Ectodermal cell (in vitro differentiated cells): Measurements from ENCODE around the gene SLC39A12.

Experiments
- H3K27ac ChIP-seq: 2 replicates; pipeline ENCODE4 v1.7.0; 2013; ENCODE audit warnings: mild to moderate bottlenecking, low read depth, low read length; ENCODE audit not compliant: insufficient read depth, poor library complexity, severe bottlenecking
- H3K27me3 ChIP-seq: 2 replicates; pipeline ENCODE4 v1.7.0; 2013; ENCODE audit warnings: mild to moderate bottlenecking, low read length; ENCODE audit not compliant: insufficient read depth, control insufficient read depth, poor library complexity, severe bottlenecking
- H3K36me3 ChIP-seq: one replicate; pipeline ENCODE4 v1.7.0; 2013; ENCODE audit warnings: low read length; ENCODE audit not compliant: control insufficient read depth, insufficient read depth
- H3K4me1 ChIP-seq: one replicate; pipeline ENCODE4 v1.7.0; 2013; ENCODE audit warnings: low read length; ENCODE audit not compliant: control insufficient read depth, insufficient read depth
- H3K4me3 ChIP-seq: 2 replicates; pipeline ENCODE4 v1.7.0; 2013; ENCODE audit warnings: low read depth, low read length, control low read depth; ENCODE audit not compliant: insufficient read depth
- H3K9me3 ChIP-seq: 2 replicates; pipeline ENCODE4 v1.7.0; 2013; ENCODE audit warnings: mild to moderate bottlenecking, low read length, moderate library complexity; ENCODE audit not compliant: control insufficient read depth
- WGBS, 2 experiments: methylation state at CpG; one replicate each; pipeline ENCODE4 v1.1.7; 2013; ENCODE audit warnings: missing lambda C conversion rate in 2 of 2; 5-methylcytosine and 5-hydroxymethylcytosine counted together

Gene SLC39A12

GRCh38 chr10:18044976-18045720 is 93.4 kb downstream of the SLC39A12 start:
- no peaks in the 10 kb centered on the region for H3K4me1 ChIP-seq
- H3K27me3 ChIP-seq, result no peaks in the 10 kb centered on the region
- no peak overlapping the region for H3K4me3 ChIP-seq
- no peak overlapping the region for H3K27ac ChIP-seq
- 92 to 94% methylated on average over 8 of the region's 8 CpGs for WGBS, 2 experiments
- no peaks in the 10 kb centered on the region for H3K9me3 ChIP-seq
- no peaks in the 10 kb centered on the region for H3K36me3 ChIP-seq

- no peak overlapping the region for H3K27ac ChIP-seq
- WGBS, 2 experiments, result 90% methylated on average over 1 of the region's 1 CpG; no CpG with 5 or more reads in 1 of the 2 experiments
- H3K36me3 ChIP-seq, result no peaks in the 10 kb centered on the region
- no peaks in the 10 kb centered on the region for H3K9me3 ChIP-seq
- H3K27me3 ChIP-seq, result no peaks in the 10 kb centered on the region
- H3K4me3 ChIP-seq, result no peak overlapping the region
- no peaks in the 10 kb centered on the region for H3K4me1 ChIP-seq
Observed at GRCh38 chr10:18056583-18056982, 104.9 kb downstream of the SLC39A12 start.

GRCh38 chr10:18059826-18060559 is 108.3 kb downstream of the SLC39A12 start:
- WGBS, 2 experiments, result 93% methylated on average over 17 to 19 of the region's 19 CpGs

GRCh38 chr10:18066947-18067346 is 115.2 kb downstream of the SLC39A12 start:
- Histone ChIP-seq H3K36me3 (no peaks in the 10 kb centered on the region), H3K27ac (no peak overlapping the region), H3K4me3 (no peak overlapping the region), H3K27me3 (no peaks in the 10 kb centered on the region), H3K9me3 (no peaks in the 10 kb centered on the region), H3K4me1 (no peaks in the 10 kb centered on the region)
- WGBS, 2 experiments, result 85 to 89% methylated on average over 4 of the region's 4 CpGs

More at GRCh38 chr10:18059826-18060559, 108.3 kb downstream of the SLC39A12 start:
- Histone ChIP-seq H3K4me1 (no peaks in the 10 kb centered on the region), H3K36me3 (no peaks in the 10 kb centered on the region), H3K27me3 (no peaks in the 10 kb centered on the region), H3K4me3 (no peak overlapping the region), H3K27ac (no peak overlapping the region), H3K9me3 (no peaks in the 10 kb centered on the region)

- WGBS, 2 experiments, result 93 to 96% methylated on average over 2 to 3 of the region's 4 CpGs
Observed at GRCh38 chr10:18068401-18068800, 116.7 kb downstream of the SLC39A12 start.

GRCh38 chr10:18071591-18071990 is 119.9 kb downstream of the SLC39A12 start:
- no peaks in the 10 kb centered on the region for H3K36me3 ChIP-seq
- no peaks in the 10 kb centered on the region for H3K27me3 ChIP-seq
- no peaks in the 10 kb centered on the region for H3K4me1 ChIP-seq
- no peaks in the 10 kb centered on the region for H3K9me3 ChIP-seq
- H3K4me3 ChIP-seq, result no peak overlapping the region
- no peak overlapping the region for H3K27ac ChIP-seq
- WGBS, 2 experiments, result 75% methylated on average over 2 of the region's 2 CpGs; no CpG with 5 or more reads in 1 of the 2 experiments

More at GRCh38 chr10:18068401-18068800, 116.7 kb downstream of the SLC39A12 start:
- no peak overlapping the region for H3K4me3 ChIP-seq
- H3K36me3 ChIP-seq, result no peaks in the 10 kb centered on the region
- no peaks in the 10 kb centered on the region for H3K27me3 ChIP-seq
- H3K27ac ChIP-seq, result no peak overlapping the region
- H3K4me1 ChIP-seq, result no peaks in the 10 kb centered on the region
- H3K9me3 ChIP-seq, result no peaks in the 10 kb centered on the region

- Histone ChIP-seq H3K27ac (no peak overlapping the region), H3K36me3 (no peaks in the 10 kb centered on the region), H3K9me3 (no peaks in the 10 kb centered on the region), H3K4me3 (no peak overlapping the region), H3K4me1 (no peaks in the 10 kb centered on the region), H3K27me3 (no peaks in the 10 kb centered on the region)
- 93 to 97% methylated on average over 3 of the region's 3 CpGs for WGBS, 2 experiments
Observed at GRCh38 chr10:18073314-18073713, 121.6 kb downstream of the SLC39A12 start.

- WGBS, 2 experiments, result 90 to 92% methylated on average over 3 of the region's 3 CpGs
- Histone ChIP-seq H3K4me3 (no peak overlapping the region), H3K36me3 (no peaks in the 10 kb centered on the region), H3K9me3 (no peaks in the 10 kb centered on the region), H3K27ac (no peak overlapping the region), H3K4me1 (no peaks in the 10 kb centered on the region), H3K27me3 (no peaks in the 10 kb centered on the region)
Observed at GRCh38 chr10:18075881-18076280, 124.2 kb downstream of the SLC39A12 start.

- no CpG with 5 or more reads among the region's 1 CpG for WGBS, 2 experiments
- Histone ChIP-seq H3K4me1 (no peaks in the 10 kb centered on the region), H3K27me3 (no peaks in the 10 kb centered on the region), H3K4me3 (no peak overlapping the region), H3K9me3 (no peaks in the 10 kb centered on the region), H3K36me3 (no peaks in the 10 kb centered on the region), H3K27ac (no peak overlapping the region)
Observed at GRCh38 chr10:18079665-18080295, 128.1 kb downstream of the SLC39A12 start.

GRCh38 chr10:18082381-18082780 is 130.7 kb downstream of the SLC39A12 start:
- 94 to 97% methylated on average over 8 of the region's 8 CpGs for WGBS, 2 experiments
- no peak overlapping the region for H3K27ac ChIP-seq

More at GRCh38 chr10:18082381-18082780, 130.7 kb downstream of the SLC39A12 start:
- H3K27me3 ChIP-seq, result no peaks in the 10 kb centered on the region
- no peaks in the 10 kb centered on the region for H3K9me3 ChIP-seq
- H3K4me3 ChIP-seq, result no peak overlapping the region
- no peaks in the 10 kb centered on the region for H3K4me1 ChIP-seq
- no peaks in the 10 kb centered on the region for H3K36me3 ChIP-seq
